Astrocyte of the spinal cord (primary cell): ENCODE results near the gene GPR183.

Experiments used
- DNase-seq: peaks from one replicate; pipeline ENCODE4 v3.0.0; 2011; ENCODE audit warnings: low read depth, low spot score
- H3K4me3 ChIP-seq: 2 replicates; pipeline ENCODE4 v1.5.1; 2011; ENCODE audit warnings: low read depth, mild to moderate bottlenecking, low read length, moderate library complexity
- in situ Hi-C: cut with HindIII; loops from 2 replicates; pipeline ENCODE4 v1.10.0; 2017; ENCODE audit warnings: low sequenced_read_pairs
- TF ChIP-seq, protein P1 (sequence below): IDR thresholded peaks from 2 replicates; pipeline ENCODE4 v1.5.1; 2012; ENCODE audit warnings: low read depth, mild to moderate bottlenecking, low read length, inconsistent platforms

GPR183 gene

DNA sequence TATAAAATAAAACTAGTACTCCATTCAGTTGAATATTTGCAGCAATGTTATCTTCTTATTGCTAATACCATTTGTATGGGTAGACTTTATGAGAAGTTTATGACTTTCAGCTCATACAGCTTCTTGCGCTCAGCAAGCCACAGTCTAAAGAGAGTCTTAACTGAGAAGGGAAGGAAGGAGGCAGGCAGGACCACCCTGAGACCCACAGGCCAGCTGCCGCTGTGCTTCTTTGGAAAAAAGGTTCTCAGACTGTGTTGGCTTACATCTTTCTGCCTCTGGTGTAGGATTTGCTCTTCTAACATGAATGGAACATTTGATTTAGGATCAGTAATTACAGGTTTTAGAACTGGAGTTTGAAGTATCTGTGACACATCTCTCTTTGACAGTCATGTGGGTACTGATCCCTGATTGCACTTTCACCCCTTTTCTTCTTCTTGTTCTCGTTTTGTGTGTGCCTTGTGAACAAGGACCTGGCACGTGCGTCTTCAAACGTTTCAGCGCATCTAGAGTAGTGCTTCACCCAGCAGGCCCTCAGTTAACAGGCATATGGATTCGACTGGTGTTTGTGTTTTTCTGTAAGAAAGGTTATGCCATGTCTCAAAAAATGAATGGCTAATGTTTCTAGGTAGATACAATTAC lies 41.9 kb downstream of the GPR183 start:
- H3K4me3 ChIP-seq: no peak overlapping the region
- in situ Hi-C loops: no loop called here
- TF ChIP-seq, protein P1, sequence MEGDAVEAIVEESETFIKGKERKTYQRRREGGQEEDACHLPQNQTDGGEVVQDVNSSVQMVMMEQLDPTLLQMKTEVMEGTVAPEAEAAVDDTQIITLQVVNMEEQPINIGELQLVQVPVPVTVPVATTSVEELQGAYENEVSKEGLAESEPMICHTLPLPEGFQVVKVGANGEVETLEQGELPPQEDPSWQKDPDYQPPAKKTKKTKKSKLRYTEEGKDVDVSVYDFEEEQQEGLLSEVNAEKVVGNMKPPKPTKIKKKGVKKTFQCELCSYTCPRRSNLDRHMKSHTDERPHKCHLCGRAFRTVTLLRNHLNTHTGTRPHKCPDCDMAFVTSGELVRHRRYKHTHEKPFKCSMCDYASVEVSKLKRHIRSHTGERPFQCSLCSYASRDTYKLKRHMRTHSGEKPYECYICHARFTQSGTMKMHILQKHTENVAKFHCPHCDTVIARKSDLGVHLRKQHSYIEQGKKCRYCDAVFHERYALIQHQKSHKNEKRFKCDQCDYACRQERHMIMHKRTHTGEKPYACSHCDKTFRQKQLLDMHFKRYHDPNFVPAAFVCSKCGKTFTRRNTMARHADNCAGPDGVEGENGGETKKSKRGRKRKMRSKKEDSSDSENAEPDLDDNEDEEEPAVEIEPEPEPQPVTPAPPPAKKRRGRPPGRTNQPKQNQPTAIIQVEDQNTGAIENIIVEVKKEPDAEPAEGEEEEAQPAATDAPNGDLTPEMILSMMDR: no peak
- no peak for DNase-seq

DNA sequence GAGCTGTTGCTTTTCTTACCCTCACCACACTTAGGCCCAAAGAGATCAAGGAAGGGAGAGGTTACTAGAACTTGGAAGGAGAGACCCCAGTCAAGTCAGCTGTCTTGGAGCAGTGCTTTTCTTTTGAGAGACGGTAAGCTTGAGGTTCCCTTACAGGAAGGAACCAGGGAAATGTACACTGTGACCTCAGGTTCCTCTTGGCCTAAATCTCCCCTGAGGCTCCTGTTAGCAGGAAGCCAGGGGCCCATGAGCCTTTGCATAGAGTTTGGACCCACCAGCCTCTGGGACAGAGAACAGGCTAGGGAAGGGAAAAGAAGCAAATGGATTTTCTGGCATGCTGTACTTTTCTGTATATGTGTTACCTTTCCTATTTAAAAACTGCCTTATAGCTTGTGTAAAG lies 43.1 kb downstream of the GPR183 start:
- in situ Hi-C loops: no loop called here
- no peak for DNase-seq
- TF ChIP-seq, protein P1: no peak
- no peak overlapping the region for H3K4me3 ChIP-seq

GRCh38 chr13:99263126-99263785 lies 43.9 kb downstream of the GPR183 start:
- TF ChIP-seq, protein P1: no peak
- no peak for DNase-seq
- H3K4me3 ChIP-seq: no peak overlapping the region
- in situ Hi-C loops: no loop called here

- no peak overlapping the region for H3K4me3 ChIP-seq
- in situ Hi-C loops: no loop called here
- DNase-seq: no peak
- TF ChIP-seq, protein P1: no peak
Measured at GRCh38 chr13:99261059-99261458, 46.1 kb downstream of the GPR183 start.

- TF ChIP-seq, protein P1: no peak
- no peak for DNase-seq
Measured at GRCh38 chr13:99260216-99260615, 47.0 kb downstream of the GPR183 start.

DNA sequence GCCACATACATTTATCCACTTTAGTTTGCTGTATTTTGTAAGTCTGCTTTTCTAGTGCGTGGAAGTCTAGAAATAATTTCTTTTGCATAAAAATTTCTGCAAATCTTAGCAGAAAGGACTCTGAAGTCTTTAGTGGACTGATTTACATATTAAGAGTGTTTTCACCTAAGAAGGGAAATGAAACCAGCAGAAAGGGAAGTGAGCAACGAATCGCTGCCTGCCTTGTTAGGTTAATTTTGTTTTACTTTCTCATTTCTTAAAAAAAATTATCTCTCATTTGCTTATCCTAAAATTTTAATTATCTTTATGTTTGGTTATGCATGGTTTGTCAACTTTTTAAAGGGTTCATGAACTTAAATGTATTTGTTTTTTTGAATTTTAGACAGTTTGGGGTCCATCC lies 48.3 kb downstream of the GPR183 start:
- in situ Hi-C loops: no loop called here
- no peak for DNase-seq
- TF ChIP-seq, protein P1: no peak
- no peak overlapping the region for H3K4me3 ChIP-seq

More at GRCh38 chr13:99260216-99260615, 47.0 kb downstream of the GPR183 start:
- H3K4me3 ChIP-seq: no peak overlapping the region
- in situ Hi-C loops: no loop called here
